Hepatocyte (in vitro differentiated cells): ENCODE measurements around the gene HMX3.
A peak's percentile ranks its signal among the peaks of the same experiment; 100 is the strongest.

Experiments
- EZH2 ChIP-seq: fragments of 200-600 bp; sonication (generic); IDR thresholded peaks from 2 replicates; pipeline ENCODE4 v1.6.1; 2016; ENCODE audit warnings: antibody characterized with exemption, mild to moderate bottlenecking, borderline replicate concordance
- TF ChIP-seq, protein P1 (sequence below): fragments of 200-600 bp; sonication (generic); IDR thresholded peaks from 2 replicates; pipeline ENCODE4 v1.5.1; 2016; ENCODE audit warnings: antibody characterized with exemption, mild to moderate bottlenecking; ENCODE audit not compliant: poor library complexity

- TF ChIP-seq, protein P1, sequence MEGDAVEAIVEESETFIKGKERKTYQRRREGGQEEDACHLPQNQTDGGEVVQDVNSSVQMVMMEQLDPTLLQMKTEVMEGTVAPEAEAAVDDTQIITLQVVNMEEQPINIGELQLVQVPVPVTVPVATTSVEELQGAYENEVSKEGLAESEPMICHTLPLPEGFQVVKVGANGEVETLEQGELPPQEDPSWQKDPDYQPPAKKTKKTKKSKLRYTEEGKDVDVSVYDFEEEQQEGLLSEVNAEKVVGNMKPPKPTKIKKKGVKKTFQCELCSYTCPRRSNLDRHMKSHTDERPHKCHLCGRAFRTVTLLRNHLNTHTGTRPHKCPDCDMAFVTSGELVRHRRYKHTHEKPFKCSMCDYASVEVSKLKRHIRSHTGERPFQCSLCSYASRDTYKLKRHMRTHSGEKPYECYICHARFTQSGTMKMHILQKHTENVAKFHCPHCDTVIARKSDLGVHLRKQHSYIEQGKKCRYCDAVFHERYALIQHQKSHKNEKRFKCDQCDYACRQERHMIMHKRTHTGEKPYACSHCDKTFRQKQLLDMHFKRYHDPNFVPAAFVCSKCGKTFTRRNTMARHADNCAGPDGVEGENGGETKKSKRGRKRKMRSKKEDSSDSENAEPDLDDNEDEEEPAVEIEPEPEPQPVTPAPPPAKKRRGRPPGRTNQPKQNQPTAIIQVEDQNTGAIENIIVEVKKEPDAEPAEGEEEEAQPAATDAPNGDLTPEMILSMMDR, result no peak
- peak; percentile 78 for TF ChIP-seq EZH2
Measured at GRCh38 chr10:123150986-123151736, 15.4 kb downstream of the HMX3 start.
